ENCODE measurements around the gene LDLRAD2. TPM values are rescaled to one million over a fixed set of nuclear protein-coding genes. Genes with fewer than 3 reads are reported as not detected.

Gene LDLRAD2
- total RNA-seq, 1 donor from 2014 or later = 1.1 TPM

DNA sequence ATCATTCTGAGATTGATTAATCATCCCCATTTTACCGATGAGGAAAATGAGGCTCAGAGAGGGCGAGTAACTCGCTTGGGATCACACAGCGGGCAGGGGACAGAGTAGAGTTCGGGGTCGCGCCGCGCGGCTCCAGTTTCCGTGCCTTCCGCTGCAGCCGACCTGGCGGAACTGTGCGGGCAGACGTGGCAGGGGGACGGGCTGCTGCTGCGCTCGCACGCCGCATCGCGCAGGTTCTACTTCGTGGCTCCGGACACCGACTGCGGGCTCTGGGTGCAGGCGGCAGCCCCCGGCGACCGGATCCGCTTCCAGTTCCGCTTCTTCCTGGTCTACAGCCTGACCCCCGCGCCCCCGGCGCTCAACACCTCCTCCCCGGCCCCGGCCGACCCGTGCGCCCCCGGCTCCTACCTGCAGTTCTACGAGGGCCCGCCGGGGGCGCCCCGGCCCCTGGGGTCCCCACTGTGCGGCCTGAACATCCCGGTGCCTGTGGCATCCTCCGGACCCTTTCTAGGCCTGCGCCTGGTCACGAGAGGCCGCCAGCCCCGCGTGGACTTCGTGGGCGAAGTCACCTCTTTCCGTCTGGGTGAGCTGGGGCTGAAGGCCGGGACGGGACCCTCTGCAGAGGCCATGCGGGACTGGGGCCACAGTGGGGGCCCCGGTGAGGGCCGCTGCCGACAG is 2.3 kb downstream of the LDLRAD2 start:
- H3K27me3 Mint-ChIP-seq (ENCODE audit: low read depth) = peaks cover 4% of the 10 kb centered on the region
- no peak overlapping the region for H3K27ac Mint-ChIP-seq
- TF ChIP-seq, protein P1, sequence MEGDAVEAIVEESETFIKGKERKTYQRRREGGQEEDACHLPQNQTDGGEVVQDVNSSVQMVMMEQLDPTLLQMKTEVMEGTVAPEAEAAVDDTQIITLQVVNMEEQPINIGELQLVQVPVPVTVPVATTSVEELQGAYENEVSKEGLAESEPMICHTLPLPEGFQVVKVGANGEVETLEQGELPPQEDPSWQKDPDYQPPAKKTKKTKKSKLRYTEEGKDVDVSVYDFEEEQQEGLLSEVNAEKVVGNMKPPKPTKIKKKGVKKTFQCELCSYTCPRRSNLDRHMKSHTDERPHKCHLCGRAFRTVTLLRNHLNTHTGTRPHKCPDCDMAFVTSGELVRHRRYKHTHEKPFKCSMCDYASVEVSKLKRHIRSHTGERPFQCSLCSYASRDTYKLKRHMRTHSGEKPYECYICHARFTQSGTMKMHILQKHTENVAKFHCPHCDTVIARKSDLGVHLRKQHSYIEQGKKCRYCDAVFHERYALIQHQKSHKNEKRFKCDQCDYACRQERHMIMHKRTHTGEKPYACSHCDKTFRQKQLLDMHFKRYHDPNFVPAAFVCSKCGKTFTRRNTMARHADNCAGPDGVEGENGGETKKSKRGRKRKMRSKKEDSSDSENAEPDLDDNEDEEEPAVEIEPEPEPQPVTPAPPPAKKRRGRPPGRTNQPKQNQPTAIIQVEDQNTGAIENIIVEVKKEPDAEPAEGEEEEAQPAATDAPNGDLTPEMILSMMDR (IDR thresholded peaks at IDR 0.05; ENCODE audit: unreplicated experiment) = peak; percentile 94
- no peaks in the 10 kb centered on the region for H3K36me3 Mint-ChIP-seq
- H3K9me3 Mint-ChIP-seq = no peaks in the 10 kb centered on the region
- DNase-seq (ENCODE audit: low spot score in 2 of 2, unreplicated experiment in 2 of 2) = peak in 1 of 2 experiments; percentile 50
- H3K4me3 Mint-ChIP-seq = peak overlapping the region; percentile 52
- H3K4me1 Mint-ChIP-seq = no peaks in the 10 kb centered on the region

GRCh38 chr1:21814981-21815582 is 3.0 kb downstream of the LDLRAD2 start:
- Mint-ChIP-seq H3K4me1 (no peaks in the 10 kb centered on the region), H3K36me3 (peaks cover 6% of the 10 kb centered on the region), H3K27me3 (ENCODE audit: low read depth) (peaks cover 4% of the 10 kb centered on the region), H3K9me3 (no peaks in the 10 kb centered on the region), H3K4me3 (peak overlapping the region; percentile 52), H3K27ac (no peak overlapping the region)
- TF ChIP-seq, protein P1 (IDR thresholded peaks at IDR 0.05; ENCODE audit: unreplicated experiment) = no peak
- no peak for DNase-seq (ENCODE audit: low spot score in 2 of 2, unreplicated experiment in 2 of 2)

GRCh38 chr1:21815724-21816321 is 3.8 kb downstream of the LDLRAD2 start:
- TF ChIP-seq, protein P1 (IDR thresholded peaks at IDR 0.05; ENCODE audit: unreplicated experiment) = no peak
- Mint-ChIP-seq H3K27me3 (ENCODE audit: low read depth) (peaks cover 4% of the 10 kb centered on the region), H3K36me3 (peaks cover 9% of the 10 kb centered on the region), H3K27ac (no peak overlapping the region), H3K4me1 (no peaks in the 10 kb centered on the region), H3K4me3 (no peak overlapping the region), H3K9me3 (no peaks in the 10 kb centered on the region)
- DNase-seq (ENCODE audit: low spot score in 2 of 2, unreplicated experiment in 2 of 2) = no peak

DNA sequence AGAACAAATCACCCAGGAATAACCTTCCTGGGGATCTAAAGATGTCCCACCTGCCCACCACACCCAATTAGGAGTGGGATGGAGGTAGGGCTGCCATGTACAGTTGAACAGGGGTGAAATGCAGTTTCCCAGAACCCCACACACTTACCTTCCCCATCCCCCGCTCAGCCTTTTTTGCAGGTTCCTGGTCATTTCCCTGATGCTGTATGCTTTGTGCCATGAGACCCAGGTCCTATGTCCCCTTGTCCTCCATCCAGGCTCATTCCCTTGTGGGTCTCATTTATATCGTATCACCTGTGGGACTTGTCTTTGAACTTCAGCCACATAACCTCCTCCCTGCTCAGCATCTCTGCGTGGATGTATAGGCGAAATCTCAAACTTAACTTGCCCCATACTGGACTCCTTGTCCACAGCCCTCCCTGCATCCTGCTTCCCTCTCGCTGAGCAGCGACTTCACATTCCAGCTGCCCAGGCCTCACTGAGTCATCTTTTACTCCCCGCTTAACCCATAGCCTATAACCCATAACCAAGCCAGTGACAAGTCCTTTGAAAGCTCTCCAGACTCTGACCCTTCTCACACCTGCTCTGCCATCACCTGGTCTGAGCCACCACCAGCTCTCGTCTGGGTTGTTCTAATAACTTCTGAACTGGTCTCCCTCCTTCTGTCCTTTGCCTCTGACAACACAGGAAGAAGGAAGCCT is 4.7 kb downstream of the LDLRAD2 start:
- Mint-ChIP-seq H3K27me3 (ENCODE audit: low read depth) (peaks cover 4% of the 10 kb centered on the region), H3K9me3 (no peaks in the 10 kb centered on the region), H3K27ac (peak overlapping the region; percentile 4), H3K4me3 (no peak overlapping the region), H3K4me1 (no peaks in the 10 kb centered on the region), H3K36me3 (peaks cover 15% of the 10 kb centered on the region)
- TF ChIP-seq, protein P1 (IDR thresholded peaks at IDR 0.05; ENCODE audit: unreplicated experiment) = no peak
- DNase-seq (ENCODE audit: low spot score in 2 of 2, unreplicated experiment in 2 of 2) = no peak

GRCh38 chr1:21818656-21819055 is 6.6 kb downstream of the LDLRAD2 start:
- no peaks in the 10 kb centered on the region for H3K9me3 Mint-ChIP-seq
- no peak for DNase-seq (ENCODE audit: low spot score in 2 of 2, unreplicated experiment in 2 of 2)
- no peak overlapping the region for H3K4me3 Mint-ChIP-seq
- TF ChIP-seq, protein P1 (IDR thresholded peaks at IDR 0.05; ENCODE audit: unreplicated experiment) = no peak
- H3K27me3 Mint-ChIP-seq (ENCODE audit: low read depth) = peaks cover 1% of the 10 kb centered on the region
- no peaks in the 10 kb centered on the region for H3K4me1 Mint-ChIP-seq
- H3K27ac Mint-ChIP-seq = no peak overlapping the region
- peaks cover 17% of the 10 kb centered on the region for H3K36me3 Mint-ChIP-seq
